Fibroblast of skin of right biceps (primary cell): Measurements from ENCODE around the gene SBNO2.

Source experiments
- DNase-seq: peaks from one replicate; pipeline ENCODE4 v3.0.0-alpha.2; 2013

SBNO2 gene

DNA sequence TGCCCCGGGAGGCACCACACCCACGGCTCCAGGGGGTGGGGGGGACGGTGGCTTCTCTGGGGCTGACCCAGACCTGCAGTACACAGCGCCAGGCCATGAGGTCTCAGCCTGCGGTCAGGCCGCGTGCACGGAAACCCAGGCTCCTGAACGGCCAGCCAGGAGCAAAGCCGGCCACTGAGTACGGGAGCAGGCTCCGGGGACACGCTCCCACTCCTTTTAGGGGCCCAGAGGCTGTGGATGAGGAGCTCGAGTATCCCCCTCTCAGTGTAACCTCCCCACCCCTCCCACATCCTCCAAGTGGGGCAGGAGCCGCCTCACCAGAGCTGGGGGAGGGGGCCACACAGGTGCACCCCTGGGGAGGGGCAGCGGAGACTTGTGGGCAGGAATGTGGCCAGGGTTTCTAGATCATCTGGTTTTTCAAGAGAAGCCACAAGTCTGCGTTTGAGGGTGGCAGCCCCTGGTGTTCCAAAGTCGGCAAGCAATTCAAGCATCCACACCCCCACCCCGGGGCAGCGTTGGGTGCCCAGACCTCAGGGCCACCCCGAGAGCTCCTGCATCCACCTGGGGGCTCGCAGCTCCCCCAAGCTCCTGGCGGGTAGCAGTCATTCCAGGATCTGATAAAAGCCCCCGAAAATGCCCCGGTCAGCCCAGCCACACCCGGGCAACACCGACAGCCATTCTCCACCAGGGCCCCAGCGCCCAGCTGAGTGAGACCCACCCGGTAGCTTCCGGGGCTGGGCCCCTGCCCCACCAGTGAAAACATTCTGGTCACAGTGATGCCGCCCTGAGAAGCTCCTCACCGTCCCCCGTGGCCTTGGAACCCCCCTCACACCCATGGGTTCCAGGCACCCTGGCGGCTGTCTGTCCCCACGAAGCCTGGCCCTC lies 6.1 kb downstream of the SBNO2 start:
- no peak for DNase-seq

DNA sequence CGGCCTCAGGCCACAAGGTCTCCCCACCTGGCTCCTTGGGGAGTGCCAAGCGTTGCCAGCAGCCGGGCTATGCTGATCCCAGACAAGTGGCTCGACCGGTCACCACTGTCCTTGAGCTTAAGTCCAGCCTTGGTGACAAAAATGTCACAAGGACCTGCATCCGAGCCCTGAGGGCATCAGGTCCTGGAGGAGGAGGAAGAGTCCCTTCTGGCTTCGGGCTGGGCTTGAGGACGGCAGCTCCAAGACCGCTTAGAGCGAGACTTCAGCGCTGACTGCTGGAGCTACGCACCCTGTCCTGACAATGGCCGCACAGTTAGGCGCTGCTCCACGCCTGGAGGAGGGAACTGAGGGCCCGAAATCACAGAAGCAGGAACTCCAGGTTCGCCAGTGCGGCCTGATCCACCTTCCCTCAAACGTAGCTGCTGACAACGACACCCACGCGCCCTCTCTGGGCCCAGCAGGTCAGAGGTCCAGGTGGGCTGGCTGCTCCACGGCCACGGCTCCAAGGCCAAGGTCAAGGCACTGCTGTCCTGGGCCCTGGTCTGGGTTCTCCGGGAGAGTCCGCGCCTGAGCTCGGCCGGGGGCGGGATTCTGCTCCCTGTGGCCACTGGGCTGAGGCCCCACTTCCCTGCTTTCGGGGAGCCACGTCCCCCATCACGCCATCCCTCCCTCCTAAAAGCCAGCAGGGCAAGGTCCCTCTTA lies 7.0 kb downstream of the SBNO2 start:
- DNase-seq = no peak

DNA sequence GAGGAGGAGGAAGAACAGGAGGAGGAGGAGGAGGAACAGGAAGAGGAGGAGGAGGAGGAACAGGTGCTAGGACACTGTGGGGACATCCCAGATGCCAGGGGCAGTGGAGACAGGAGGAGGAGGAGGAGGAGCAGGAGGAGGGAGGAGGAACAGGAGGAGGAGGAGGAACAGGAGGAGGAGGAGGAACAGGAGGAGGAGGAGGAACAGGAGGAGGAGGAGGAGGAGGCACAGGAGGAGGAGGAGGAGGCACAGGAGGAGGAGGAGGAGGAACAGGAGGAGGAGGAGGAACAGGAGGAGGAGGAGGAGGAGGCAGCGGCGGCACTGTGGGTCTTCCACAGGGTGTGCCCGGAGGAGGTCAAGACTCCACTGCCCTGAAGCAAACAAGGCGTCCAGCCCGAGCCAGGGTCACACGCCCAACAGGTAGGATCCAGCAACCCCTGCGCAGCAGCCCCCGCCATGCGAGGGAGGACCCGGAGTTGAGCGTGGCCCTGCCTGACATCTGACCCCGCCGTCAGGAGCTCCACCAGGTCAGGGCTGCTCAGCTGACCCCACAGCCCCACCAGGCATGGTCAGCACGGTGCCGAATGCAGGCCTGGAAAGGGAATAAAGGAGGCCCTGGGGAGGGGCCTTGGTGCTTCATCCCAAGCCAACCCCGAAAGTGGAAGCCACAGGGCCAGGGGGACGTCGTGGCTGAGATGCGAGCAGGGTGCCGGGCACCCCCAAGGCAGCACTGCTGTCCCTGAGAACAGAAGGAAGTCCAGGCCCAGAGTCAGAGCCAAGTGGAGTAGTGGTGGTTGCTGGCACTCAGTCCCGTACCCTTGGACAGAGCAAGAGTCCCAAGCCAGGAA lies 9.2 kb downstream of the SBNO2 start:
- no peak for DNase-seq

- no peak for DNase-seq
These were observed 10.0 kb downstream of the SBNO2 start for GRCh38 chr19:1163934-1164683.

DNA sequence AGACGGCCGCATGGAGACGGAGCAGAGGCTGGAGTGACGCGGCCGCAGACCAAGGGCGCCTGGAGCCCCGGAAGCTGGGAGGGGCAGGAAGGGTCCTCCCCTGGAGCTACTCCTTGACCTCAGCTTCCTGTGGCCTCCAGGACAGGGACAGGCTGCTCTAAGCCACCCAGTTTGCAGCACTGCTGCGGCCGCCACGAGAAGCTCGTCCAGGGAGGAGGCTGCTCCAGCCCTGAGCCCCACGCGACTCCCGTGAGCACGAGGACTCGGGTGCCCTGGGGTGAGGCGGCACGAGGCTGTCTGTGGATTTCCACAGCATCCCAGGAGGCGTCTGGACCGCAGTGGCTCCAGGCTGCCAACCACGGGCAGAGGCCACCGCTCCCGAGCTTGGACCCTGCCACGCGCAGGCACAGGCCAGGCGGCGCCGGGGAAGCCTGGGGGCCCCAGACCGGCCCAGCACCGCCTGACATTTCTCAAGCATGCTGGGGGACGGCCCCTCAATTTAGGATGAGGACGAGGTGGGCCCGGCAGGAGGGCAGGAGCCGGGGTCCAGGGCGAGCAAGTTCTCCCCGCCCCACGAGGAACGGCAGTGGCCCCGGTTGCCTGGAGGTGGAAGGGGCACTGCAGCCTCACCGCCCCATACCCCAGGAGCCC lies 10.7 kb downstream of the SBNO2 start:
- DNase-seq = no peak

DNA sequence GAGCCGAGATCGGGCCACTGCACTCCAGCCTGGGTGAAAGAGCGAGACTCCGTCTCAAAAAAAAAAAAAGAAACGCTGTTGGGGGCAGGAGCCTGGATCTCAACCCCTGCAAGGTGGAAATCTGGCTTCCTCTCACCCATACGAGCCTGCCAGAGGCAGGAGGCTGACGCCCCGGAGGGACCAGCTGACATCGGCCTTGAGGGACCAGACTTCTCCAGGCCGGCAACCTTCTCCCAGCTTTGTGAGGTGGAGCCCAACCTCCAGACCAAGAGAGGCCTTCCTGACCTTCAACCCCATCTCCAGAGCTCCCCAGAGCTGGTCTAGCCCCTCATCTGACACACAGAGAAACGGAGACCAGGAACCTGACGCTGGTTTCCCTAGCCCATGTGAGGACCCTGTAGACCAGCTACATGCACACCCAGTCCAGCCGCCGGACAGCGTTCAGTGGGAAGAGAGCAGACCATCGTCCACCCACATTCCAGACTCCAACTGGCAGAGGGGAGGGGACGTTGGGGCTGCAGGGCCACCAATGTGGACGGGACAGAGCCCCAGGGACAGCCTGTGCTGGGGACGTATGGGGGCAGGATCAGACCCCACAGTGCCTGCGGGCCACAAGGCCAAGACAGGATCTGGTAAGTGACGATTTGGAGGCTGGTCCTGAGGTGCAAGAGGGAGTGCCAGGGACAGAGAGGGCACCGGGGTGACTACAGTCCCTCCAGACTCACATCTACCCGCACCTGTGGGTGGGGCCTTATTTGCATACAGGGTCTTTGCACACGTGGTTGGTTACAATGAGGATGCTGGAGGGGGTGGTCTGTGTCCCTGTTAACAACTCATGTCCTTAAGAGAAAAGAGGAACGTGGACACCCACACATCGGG lies 11.4 kb downstream of the SBNO2 start:
- DNase-seq = no peak

DNA sequence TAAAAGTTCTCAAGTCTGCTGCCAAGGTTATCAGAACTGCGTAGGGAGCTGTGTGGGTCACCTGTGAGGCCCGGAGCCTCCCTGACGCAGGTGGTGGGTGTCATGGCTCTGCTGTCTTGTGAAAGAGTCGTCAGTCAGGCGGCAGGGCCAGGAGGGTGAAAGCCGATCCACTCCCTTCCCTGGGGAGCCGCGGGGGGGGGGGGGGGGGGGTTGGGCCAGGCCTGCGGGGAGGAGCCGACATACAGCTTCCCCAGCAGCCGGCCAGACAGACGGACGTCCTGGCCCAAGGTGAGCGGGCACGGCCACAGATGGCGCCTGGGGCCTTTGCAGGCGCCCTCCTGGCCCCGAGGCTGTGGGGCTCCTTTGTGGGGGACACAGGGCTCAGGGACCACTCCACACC lies 12.4 kb downstream of the SBNO2 start:
- DNase-seq = no peak

DNA sequence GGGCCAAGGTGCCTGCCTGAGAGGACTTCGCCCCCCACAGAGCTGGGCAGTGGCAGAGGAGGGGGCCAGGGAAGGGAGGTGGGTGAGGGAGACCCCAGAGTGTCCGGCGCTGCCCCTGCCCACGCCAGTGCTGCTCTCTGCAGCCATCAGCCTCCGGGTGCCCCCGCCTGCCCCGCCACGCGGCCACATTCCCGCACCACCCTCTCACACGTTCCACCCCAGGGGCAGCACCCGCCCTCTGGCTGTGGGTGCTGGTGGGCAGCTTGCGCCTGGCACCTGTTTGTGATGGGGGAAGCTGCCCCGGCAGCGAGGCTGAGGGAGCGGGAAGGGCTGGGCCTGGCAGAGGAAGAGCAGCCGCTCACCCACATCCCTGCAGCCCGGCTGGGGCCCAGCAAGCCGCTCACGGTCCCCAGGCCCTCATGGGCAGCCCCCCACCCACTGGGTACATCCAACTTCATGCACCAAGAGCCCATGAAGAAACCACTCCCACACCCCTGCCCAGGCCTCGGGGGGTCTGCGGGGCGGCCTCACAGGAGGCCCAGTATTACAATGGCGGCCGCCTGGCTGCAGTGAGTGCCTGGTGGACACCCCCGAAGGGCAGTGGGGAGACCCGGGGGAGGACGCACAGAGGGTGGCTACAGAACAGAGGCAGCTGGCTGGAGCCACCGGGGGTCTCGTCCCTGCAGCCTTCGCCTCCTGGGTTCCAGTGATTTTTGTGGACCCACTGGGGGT lies 14.0 kb downstream of the SBNO2 start:
- no peak for DNase-seq

- DNase-seq = no peak
These were observed 15.1 kb downstream of the SBNO2 start for GRCh38 chr19:1158885-1159448.

DNA sequence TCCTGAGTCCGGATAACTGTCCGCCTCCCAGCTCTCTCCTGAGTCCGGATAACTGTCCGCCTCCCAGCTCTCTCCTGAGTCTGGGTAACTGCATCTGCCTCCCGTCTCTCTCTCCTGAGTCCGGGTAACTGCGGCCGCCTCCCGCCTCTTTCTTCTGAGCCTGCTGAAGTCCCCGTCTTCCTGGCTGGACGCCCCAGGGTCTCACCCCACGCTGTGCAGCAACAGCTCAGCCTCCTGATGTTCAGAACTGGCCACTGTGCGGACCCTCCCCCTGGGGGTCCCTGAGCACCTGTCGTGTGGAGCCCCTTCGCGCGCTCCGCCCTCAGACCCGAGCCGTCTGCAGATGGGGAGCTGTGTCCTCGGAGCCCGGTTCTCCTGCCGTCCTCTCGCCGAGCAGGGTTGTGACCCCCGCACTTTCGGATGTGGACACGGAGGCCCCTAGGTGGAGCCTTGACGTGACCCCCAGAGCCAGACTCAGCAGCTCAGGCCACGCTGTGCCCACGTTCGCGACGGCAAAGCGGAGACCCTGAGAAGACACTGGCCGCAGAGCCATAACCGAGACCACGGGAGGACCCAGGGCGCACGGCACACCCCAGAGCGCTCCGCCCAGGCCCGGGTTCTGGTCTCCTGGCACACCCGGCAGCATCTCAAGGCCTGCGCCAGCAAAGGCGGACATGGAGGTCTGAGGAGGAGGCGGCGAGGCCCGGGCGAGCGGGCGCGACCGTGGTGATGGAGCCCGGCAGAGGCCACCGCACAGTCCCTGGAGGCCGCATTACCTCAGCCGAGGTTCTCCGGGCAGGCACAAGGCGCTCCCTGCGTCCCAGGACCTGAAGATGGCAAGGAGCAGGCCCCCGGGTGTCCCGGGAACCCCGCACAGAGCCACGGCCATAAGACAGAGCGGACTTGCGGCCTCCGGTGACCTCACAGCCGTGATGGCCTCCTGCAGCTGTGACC lies 15.9 kb downstream of the SBNO2 start:
- no peak for DNase-seq

GRCh38 chr19:1156830-1157615 lies 17.0 kb downstream of the SBNO2 start:
- no peak for DNase-seq

DNA sequence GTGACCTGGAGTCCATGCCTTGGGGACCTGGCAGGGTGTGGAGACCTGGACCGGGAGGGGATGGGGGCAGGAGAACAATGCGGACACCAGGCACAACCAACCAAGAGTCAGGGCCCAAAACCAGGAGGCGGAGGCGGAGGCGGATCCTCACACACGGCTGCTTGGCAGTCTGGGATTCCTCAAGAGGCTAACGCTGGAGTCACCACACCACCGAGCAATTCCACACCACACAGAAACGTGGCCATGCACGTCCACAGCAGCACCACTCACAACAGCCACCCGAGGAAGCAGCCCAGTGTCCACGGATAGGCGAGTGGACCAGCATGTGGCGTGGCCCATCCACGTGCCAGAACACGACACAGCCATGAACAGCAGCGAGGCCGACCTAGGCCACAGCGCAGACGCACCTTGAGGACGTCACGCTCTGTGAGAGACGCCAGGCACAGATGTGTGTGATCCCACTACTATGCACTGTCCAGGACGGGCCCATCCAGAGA lies 17.7 kb downstream of the SBNO2 start:
- no peak for DNase-seq

DNA sequence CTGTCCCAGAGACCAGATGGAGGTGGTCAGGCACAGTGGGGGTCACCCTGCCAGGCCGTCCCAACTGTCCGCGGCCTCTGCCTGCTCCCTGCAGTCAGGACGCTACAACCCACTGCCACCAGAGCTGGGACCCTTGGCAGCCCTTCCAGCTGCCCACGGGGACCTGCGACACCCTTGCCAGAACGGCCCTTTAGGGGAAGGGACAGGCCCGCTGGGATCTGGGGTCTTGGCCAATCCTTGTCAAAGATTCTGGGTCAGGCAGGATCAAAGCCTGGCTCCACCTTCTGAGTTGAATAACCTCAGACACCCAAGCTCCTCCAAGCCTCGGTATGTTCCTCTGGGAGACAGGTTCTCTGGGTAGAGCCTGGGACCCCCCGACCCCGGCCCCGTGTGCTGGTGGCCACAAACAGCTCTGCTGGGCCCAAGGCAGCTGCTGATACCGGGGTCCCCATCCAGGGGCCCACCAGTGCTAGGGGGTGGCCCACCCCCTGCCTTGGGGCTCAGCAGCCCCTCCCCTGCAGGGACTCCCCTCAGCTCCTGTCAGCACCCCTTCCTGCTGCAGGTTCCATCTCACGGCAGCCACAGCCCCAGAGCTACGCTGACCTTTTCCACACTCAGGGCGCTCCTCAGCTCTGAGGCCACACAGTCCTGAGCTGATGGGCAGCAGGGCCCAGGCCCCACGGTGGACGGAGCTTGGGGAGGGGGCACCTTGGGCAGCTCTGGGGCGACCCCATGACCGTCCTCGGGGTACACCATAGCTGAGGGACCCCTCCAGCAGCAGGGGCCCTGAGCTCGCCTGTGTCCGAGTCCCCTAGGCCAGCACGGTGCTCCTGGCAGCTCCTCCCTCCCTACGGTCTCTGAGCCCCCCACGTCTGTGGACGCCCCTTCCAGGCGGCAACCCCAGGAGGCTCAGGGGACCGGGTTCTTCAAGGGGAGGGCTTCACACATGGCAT lies 18.4 kb downstream of the SBNO2 start:
- DNase-seq = no peak

DNA sequence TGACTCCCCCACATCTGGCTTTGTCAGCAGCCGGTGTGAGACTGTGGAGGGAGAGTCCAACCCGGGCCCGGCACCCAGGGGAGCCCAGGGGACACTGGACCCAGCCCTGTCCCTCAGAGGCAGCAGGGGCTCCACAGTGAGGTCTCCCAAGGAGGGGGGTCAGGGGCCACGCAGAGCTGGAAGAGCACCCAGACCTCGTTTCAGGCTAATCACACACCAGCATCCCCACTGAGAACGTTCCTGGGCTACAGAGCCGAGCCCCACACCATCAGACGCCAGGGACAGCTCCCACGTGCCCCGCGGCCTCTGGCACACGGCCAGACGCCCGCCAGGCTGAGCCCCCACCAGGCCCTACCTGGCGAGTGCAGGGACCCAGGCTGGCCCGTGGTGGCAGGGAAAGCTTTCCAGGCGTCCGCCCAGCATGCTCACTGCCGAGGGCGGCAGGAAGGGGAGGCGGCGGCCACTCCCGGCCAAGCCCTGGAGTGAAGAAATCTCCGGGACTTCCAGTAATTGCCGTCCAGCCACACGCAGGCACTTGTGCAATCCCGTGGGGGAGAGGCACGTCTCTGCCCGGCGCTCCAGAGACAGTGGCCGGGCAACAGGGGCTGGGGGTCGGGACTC lies 19.2 kb downstream of the SBNO2 start:
- peak; percentile 53 for DNase-seq

DNA sequence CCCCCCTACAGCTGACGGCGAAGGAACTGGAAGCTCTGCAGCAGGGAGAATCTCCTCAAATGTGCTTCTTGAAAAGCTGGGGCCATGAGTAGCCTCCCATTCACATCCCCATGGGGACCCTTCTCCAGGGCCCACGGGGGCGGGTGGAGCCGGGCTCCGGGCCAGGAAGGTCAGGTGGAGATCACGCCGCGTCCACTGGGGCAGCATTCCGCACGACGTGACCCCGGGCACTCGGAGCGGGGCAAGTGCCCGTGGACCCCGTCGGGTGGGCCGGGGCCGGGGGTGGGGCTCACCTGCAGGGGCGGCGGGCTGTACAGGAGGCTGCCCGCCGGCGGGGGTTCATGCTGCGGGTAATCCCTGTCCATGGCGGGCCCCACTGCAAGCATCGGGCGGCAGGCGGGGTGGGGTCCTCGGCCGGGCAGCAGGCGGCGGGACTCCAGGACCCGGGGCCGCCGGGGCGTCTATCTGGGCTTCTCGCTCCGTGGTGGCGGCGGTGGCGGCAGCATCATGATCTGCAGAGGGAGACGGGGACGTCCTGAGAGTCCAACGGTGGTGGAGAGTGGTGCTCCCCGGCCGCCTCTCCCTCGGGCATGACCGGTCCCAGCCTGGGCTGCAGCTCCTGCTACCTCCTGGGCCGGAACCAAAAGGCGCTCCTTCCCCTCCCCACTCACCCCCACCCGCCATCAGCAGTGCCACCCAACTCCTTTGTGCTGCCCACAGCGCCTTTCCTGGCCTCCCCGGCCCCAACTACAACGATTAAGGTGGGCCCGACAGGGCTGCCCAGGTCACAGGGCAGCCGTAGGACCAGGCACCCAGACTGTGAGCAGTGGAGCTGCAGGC lies 20.0 kb downstream of the SBNO2 start:
- no peak for DNase-seq
